GM18520 (cell line): Measurements from ENCODE around the gene PTPRN2.
"Not testable (repeated sequence)": the region's sequence is repeated elsewhere in the genome, so short reads cannot be mapped to it uniquely, and the experiment has no call there.

Experiments used
- ATAC-seq: cut with Tn5 transposase; IDR thresholded peaks from one replicate; pipeline ENCODE4 v1.9.1; 2021; ENCODE audit not compliant: unreplicated experiment

Gene PTPRN2

GRCh38 chr7:157602581-157602980, 985.0 kb downstream of the PTPRN2 start:
- ATAC-seq = no peak

- ATAC-seq = no peak
Observed at GRCh38 chr7:157602156-157602555, 985.5 kb downstream of the PTPRN2 start.

DNA sequence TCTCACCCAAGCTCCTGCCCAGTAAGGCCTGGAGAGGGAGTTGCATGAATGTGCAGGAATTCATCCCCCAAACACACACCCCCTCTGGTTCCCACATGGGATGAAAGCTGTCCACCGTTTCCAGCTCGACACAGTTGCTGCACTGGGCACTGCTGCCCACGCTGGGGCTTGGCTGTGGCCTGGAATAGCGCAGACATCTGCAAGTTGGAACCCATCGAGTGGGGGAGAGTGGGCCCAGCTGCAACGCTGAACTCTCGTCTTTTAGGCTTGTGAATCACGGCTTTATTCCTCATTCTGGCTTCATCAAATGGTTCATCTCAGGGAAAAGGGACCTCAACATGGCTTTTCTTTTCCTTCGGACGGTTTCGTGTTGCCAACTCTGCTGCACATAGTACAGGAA, 986.1 kb downstream of the PTPRN2 start:
- no peak for ATAC-seq

DNA sequence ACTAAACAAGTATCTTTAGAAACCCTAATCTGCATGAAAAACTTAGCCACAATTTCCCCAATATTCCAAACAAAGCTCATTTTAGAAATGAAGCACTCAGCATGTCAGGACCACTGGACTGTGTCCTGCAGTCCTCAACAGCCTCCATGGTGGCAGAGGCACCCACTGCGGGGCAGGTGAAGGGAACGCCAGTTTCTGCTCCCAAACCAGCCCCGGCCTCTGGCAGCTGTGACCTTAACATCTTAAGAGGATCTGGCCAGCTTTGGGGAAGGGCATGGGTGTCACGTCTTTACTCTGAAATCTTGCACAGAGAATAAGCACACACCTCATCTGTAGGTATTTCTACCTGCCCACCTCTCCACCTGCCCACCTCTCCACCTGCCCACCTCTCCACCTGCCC, 988.1 kb downstream of the PTPRN2 start:
- ATAC-seq = no peak

DNA sequence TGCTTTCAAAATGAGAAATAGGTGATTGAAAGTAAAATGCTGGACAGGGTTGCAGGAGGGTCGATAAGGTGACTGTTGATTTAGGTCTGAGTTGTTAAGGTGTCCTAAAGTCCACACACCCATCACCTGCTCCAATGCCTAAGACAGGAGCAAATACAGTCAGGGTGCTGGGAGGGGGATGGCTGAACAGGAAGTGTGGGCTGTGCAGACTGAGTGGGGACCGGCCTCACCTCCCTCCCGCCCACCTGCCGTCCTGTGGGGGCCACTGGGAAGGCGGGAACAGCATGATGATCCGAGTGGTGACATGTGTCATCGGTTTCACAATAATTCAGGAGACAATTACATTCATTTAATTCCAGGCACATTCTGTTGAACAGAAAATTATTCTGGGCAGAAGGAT, 990.1 kb downstream of the PTPRN2 start:
- no peak for ATAC-seq

DNA sequence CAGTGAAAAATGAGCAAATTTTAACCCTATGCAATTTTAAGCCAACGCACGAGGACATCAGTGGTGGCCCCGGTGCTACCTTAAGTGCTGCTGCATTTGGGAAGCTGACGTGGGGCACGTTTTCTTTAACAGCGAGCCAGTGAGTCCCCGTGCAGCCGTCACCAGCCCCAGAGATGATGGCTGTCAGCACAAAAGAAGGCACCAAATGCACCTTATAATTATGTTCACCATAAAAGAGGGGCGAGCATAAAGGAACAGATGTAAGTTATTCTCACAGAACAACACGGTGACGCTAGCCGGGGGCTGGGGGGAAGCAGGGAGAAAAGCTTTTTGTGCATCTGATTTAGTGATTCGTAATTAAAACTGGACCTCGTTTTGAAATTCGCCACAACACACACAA, 990.7 kb downstream of the PTPRN2 start:
- ATAC-seq = no peak

DNA sequence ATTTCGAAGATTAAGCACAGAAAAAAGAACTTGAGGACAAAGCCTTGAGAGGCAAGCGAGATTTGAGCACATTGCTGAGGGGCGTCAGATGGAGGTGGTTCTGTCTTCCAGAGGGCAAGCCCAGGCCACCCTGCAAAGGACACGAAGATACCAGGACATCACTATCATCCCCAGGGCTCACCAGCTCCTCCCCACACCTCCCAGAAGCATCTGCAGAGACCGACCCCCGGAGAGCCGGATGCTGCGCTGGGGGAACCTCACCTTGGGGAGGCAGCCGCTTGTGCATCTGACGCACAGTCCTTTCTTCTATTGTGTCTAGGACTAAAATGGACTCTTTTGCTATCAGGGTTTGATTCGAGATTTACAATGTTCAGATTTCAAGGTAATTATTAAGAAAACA, 991.2 kb downstream of the PTPRN2 start:
- ATAC-seq = no peak

- no peak for ATAC-seq
Observed at GRCh38 chr7:157596026-157596425, 991.6 kb downstream of the PTPRN2 start.

GRCh38 chr7:157595086-157595855, 992.4 kb downstream of the PTPRN2 start:
- no peak for ATAC-seq

- ATAC-seq = no peak
Observed at GRCh38 chr7:157594306-157594705, 993.3 kb downstream of the PTPRN2 start.

- no peak for ATAC-seq
Observed at GRCh38 chr7:157593541-157593940, 994.1 kb downstream of the PTPRN2 start.

- not testable (repeated sequence) for ATAC-seq
Observed at GRCh38 chr7:157592636-157593320, 994.8 kb downstream of the PTPRN2 start.

DNA sequence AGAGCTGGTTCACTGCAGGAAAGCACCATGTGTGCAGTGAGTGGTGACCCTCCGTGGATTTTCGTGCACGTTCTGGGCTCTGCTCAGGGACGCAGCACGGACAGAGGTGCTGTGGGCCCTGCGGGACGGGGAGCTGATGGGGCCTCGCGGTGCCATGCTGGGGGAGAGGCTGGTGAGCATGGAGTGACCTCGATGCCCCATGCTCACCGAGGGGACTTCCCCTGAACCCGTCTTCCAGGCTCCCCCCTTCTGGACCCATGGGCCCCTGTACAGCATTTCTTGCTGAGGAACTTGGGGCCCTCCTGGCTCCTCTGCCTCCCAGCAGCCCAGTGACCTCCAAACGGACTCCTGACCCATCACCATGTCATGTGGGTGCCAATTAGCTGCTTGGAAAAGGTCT, 997.1 kb downstream of the PTPRN2 start:
- no peak for ATAC-seq

DNA sequence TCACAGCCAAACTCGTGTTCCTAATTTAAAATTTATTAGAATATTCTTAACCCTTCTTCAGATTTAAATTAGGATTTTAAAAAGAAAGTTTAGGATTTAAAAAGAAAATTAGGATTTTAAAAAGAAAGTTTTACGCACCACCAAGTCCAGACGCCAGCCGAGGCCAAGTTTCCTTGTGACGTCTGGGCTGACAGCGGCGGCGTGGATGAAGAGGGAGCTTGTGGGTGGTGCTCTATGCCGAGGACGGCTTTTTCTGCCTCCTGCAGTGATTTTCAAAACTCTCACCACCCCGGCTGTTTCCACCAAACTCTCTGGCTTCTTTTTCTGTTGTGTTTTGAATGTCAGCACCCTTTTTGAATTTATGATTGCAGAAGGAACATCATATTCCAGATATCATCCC, 997.9 kb downstream of the PTPRN2 start:
- no peak for ATAC-seq

GRCh38 chr7:157587805-157588560, 999.6 kb downstream of the PTPRN2 start:
- ATAC-seq = no peak

DNA sequence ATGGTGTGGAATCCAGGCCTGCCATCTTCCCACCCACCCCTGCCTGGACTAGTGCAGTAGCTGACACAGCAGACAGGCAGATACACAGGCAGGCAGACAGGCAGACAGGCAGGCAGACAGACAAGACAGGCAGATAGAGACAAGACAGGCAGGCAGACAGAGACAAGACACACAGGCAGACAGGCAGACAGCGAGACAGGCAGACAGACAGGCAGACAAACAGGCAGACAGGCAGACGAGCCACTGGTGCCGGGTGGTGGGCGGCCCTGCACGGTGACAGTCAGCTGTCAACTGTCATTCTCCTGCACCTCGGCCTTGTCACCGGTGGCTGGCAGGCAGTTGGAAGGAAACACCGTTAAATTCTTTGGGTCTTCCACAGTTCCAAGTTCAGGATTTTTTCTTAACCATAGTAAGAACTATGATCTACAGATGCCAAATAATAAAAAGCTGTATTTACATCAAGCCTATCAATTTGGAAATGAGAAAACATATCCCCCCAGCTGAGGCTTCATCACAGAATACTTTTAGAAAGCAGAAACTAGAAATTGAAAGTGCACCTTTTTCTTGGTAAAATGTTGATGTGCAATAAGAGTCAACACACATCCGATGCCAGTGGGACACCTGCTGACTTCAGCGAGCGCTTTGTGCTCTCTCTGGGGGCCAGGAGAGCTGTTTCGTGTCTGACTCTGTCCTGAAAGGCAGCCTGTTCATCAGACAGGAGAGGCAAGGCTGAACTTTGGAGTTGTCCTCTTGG, 1000.4 kb downstream of the PTPRN2 start:
- ATAC-seq = no peak

DNA sequence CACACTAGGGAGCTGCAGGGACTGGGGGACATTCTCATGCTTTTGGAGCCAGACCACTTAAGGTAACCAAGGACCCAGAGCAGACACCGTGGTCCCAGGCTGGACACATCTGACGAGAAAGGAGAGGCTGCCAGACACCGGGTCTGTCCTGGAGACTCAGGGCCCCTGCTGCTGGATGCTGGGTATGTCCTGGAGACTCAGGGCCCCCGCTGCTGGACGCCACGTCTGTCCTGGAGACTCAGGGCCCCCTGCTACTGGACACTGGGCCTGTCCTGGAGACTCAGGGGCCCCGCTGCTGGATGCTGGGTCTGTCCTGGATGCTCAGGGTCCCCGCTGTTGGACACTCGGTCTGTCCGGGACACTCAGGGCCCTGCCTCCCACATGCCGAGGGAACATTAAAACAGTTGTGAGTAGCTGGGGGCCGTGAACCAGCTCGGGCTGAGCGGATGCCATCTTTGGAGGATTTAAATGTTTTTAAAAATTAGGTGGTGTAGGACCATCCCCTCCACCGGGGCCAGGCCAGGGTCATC, 1001.1 kb downstream of the PTPRN2 start:
- ATAC-seq = no peak

GRCh38 chr7:157585113-157585861, 1002.3 kb downstream of the PTPRN2 start:
- ATAC-seq = no peak

- ATAC-seq = no peak
Observed at GRCh38 chr7:157584420-157584819, 1003.2 kb downstream of the PTPRN2 start.

- ATAC-seq = no peak
Observed at GRCh38 chr7:157581740-157582139, 1005.9 kb downstream of the PTPRN2 start.
